GM19351 (cell line): ENCODE measurements around the gene AGAP2.

Source experiments
- ATAC-seq: cut with Tn5 transposase; IDR thresholded peaks from one replicate; pipeline ENCODE4 v1.9.1; 2021; ENCODE audit warnings: mild to moderate bottlenecking, moderate library complexity; ENCODE audit not compliant: unreplicated experiment

Gene AGAP2

GRCh38 chr12:57737467-57738460, 778 bp downstream of the AGAP2 start:
- ATAC-seq = no peak

GRCh38 chr12:57736741-57737466, 1.6 kb downstream of the AGAP2 start:
- ATAC-seq = no peak

GRCh38 chr12:57735952-57736740, 2.4 kb downstream of the AGAP2 start:
- ATAC-seq = no peak

- ATAC-seq = no peak
These were observed 3.2 kb downstream of the AGAP2 start for GRCh38 chr12:57735198-57735855.

GRCh38 chr12:57734591-57734990, 4.0 kb downstream of the AGAP2 start:
- ATAC-seq = no peak

- no peak for ATAC-seq
These were observed 4.6 kb downstream of the AGAP2 start for GRCh38 chr12:57733928-57734327.

GRCh38 chr12:57732726-57733593, 5.6 kb downstream of the AGAP2 start:
- no peak for ATAC-seq

- no peak for ATAC-seq
These were observed 6.3 kb downstream of the AGAP2 start for GRCh38 chr12:57732270-57732669.

- no peak for ATAC-seq
These were observed 7.0 kb downstream of the AGAP2 start for GRCh38 chr12:57731411-57732080.

- no peak for ATAC-seq
These were observed 8.0 kb downstream of the AGAP2 start for GRCh38 chr12:57730336-57731067.

- ATAC-seq = no peak
These were observed 9.2 kb downstream of the AGAP2 start for GRCh38 chr12:57729321-57729844.

- no peak for ATAC-seq
These were observed 10.7 kb downstream of the AGAP2 start for GRCh38 chr12:57727758-57728395.

GRCh38 chr12:57726884-57727757, 11.4 kb downstream of the AGAP2 start:
- ATAC-seq = no peak

- ATAC-seq = no peak
These were observed 12.2 kb downstream of the AGAP2 start for GRCh38 chr12:57726151-57726883.

GRCh38 chr12:57725851-57726150, 12.7 kb downstream of the AGAP2 start:
- no peak for ATAC-seq
